Nephron progenitor cell (in vitro differentiated cells): Measurements from ENCODE around the gene GRIP1.

ENCODE experiments used
- DNase-seq: peaks from one replicate; pipeline ENCODE4 v3.0.0; 2021
- H3K27ac Mint-ChIP-seq: 2 replicates; pipeline ENCODE4 v1.8.0; 2021; ENCODE audit warnings: mild to moderate bottlenecking, moderate library complexity, mixed read lengths
- H3K27me3 Mint-ChIP-seq: 2 replicates; pipeline ENCODE4 v1.8.0; 2021; ENCODE audit warnings: mild to moderate bottlenecking, low read depth, mixed read lengths; ENCODE audit not compliant: poor library complexity
- H3K36me3 Mint-ChIP-seq: 2 replicates; pipeline ENCODE4 v1.8.0; 2021; ENCODE audit warnings: low read depth, mixed read lengths
- H3K4me1 Mint-ChIP-seq: 2 replicates; pipeline ENCODE4 v1.8.0; 2021; ENCODE audit warnings: mixed read lengths
- H3K4me3 Mint-ChIP-seq: 2 replicates; pipeline ENCODE4 v1.8.0; 2021; ENCODE audit warnings: mild to moderate bottlenecking, moderate library complexity, mixed read lengths
- H3K9me3 Mint-ChIP-seq: 2 replicates; pipeline ENCODE4 v1.8.0; 2021; ENCODE audit warnings: mild to moderate bottlenecking, moderate library complexity, mixed read lengths
- TF ChIP-seq, protein P1 (sequence below): fragments of 200-600 bp; sonication (generic); IDR thresholded peaks from 2 replicates; pipeline ENCODE4 v1.5.0; 2021; ENCODE audit warnings: antibody characterized with exemption

Gene GRIP1

DNA sequence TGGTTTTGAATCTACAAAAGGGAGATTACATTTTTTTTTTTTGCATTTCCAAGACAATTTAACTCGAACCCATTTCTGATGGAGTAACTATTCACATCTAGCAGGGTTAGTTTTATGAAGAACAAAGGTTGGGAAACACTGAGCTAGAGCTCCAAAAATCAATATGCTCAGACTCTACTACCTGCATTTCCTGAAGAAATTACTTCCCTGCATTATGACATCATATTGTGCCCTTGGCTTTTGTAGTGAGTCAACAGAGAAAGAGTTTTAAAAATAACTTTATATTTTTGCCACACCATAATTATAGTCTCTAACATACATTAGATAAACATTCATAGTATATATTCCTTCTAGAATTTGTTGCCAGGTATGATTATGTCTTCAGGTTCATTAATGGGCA lies 14.8 kb downstream of the GRIP1 start:
- Mint-ChIP-seq H3K36me3 (no peaks in the 10 kb centered on the region), H3K9me3 (no peaks in the 10 kb centered on the region), H3K27ac (no peak overlapping the region), H3K4me1 (no peaks in the 10 kb centered on the region), H3K27me3 (peaks cover 8% of the 10 kb centered on the region), H3K4me3 (no peak overlapping the region)
- TF ChIP-seq, protein P1, sequence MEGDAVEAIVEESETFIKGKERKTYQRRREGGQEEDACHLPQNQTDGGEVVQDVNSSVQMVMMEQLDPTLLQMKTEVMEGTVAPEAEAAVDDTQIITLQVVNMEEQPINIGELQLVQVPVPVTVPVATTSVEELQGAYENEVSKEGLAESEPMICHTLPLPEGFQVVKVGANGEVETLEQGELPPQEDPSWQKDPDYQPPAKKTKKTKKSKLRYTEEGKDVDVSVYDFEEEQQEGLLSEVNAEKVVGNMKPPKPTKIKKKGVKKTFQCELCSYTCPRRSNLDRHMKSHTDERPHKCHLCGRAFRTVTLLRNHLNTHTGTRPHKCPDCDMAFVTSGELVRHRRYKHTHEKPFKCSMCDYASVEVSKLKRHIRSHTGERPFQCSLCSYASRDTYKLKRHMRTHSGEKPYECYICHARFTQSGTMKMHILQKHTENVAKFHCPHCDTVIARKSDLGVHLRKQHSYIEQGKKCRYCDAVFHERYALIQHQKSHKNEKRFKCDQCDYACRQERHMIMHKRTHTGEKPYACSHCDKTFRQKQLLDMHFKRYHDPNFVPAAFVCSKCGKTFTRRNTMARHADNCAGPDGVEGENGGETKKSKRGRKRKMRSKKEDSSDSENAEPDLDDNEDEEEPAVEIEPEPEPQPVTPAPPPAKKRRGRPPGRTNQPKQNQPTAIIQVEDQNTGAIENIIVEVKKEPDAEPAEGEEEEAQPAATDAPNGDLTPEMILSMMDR, result no peak
- DNase-seq, result no peak

DNA sequence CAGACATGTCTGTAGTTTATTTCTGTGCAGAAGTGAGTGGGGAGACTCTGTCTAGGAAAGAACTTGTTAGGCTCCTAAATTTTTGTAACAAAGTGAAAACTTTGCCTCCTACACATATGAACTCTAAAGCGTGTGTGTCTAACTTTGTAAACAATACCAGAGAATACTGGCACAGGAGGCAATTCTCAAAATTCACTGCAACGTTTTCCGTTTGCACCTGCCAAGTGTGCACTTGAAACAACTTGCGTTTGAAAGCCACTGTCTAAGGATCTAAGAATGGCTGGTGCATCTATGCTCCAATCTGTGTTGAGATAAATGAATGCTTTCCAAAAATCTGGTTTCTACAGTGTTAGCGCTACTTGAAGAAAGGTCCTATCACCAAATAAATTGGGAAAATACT lies 15.3 kb downstream of the GRIP1 start:
- Mint-ChIP-seq H3K4me3 (no peak overlapping the region), H3K9me3 (no peaks in the 10 kb centered on the region), H3K27ac (no peak overlapping the region), H3K4me1 (no peaks in the 10 kb centered on the region), H3K36me3 (no peaks in the 10 kb centered on the region), H3K27me3 (peaks cover 8% of the 10 kb centered on the region)
- TF ChIP-seq, protein P1, result no peak
- no peak for DNase-seq

DNA sequence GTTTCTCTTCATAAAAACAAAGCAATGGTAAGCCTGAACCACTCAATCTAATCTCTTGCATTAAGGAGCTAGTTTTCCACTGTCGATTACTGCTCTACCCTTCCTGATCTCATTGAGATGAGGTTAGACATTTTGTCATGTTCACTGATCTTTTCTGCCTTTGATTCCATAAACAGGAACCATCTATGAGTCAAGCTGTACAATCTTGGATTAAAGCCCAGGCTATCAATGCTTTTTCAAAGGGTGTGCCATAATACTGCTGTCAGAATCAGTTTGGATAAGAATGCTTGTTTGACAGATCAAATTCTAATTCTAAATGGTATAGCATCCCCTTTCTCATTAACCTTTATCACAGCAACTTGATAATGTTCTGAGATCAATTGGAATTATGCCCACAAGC lies 16.1 kb downstream of the GRIP1 start:
- no peaks in the 10 kb centered on the region for H3K9me3 Mint-ChIP-seq
- TF ChIP-seq, protein P1, result no peak

DNA sequence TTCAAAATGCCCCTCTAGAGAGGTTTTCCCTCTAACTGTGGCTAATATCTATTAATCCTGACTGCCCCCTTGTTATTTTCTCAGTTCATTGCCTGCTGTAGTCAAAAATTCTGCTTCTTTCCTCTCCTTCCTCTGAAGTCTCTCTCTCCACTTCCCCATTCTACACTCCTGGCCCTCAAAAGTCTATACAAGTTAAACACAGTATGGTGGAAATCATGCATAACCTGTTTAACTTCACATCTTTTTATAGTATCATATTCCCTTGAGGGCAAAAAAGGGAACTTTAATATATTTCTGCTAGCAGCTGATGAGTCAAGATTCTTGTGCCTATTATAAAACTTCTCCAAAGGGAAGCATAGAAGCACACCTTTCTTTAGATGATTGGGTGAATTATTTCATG lies 16.7 kb downstream of the GRIP1 start:
- H3K9me3 Mint-ChIP-seq, result no peaks in the 10 kb centered on the region
- no peak overlapping the region for H3K27ac Mint-ChIP-seq
- DNase-seq, result no peak
- H3K4me3 Mint-ChIP-seq, result no peak overlapping the region
- H3K4me1 Mint-ChIP-seq, result no peaks in the 10 kb centered on the region
- H3K27me3 Mint-ChIP-seq, result peaks cover 4% of the 10 kb centered on the region
- TF ChIP-seq, protein P1, result no peak
- no peaks in the 10 kb centered on the region for H3K36me3 Mint-ChIP-seq

More for the DNA sequence above, 16.1 kb downstream of the GRIP1 start:
- DNase-seq, result no peak
- Mint-ChIP-seq H3K27me3 (peaks cover 5% of the 10 kb centered on the region), H3K4me1 (no peaks in the 10 kb centered on the region), H3K4me3 (no peak overlapping the region), H3K27ac (no peak overlapping the region), H3K36me3 (no peaks in the 10 kb centered on the region)

DNA sequence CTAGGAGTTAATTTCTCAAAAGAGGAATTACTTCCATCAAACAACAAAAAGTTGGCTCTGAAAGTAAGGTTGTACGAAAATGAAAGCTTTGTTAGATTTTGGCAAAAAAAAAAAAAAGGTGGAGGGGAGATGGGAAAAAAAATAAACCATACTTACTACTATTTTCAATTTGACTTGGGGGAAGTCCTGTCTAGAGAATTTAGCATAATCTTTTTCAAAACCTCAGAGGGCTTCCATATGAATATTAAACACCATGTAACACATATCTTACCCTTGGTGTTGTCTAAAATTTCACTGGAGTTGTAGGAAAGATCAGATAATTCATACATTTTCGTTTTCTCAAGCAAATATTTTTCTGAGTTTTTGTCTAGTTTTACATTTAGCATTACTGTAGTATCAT lies 17.5 kb downstream of the GRIP1 start:
- peaks cover 4% of the 10 kb centered on the region for H3K27me3 Mint-ChIP-seq
- DNase-seq, result no peak
- no peak overlapping the region for H3K27ac Mint-ChIP-seq
- TF ChIP-seq, protein P1, result no peak
- H3K4me1 Mint-ChIP-seq, result no peaks in the 10 kb centered on the region
- H3K36me3 Mint-ChIP-seq, result no peaks in the 10 kb centered on the region
- no peak overlapping the region for H3K4me3 Mint-ChIP-seq
- H3K9me3 Mint-ChIP-seq, result no peaks in the 10 kb centered on the region

DNA sequence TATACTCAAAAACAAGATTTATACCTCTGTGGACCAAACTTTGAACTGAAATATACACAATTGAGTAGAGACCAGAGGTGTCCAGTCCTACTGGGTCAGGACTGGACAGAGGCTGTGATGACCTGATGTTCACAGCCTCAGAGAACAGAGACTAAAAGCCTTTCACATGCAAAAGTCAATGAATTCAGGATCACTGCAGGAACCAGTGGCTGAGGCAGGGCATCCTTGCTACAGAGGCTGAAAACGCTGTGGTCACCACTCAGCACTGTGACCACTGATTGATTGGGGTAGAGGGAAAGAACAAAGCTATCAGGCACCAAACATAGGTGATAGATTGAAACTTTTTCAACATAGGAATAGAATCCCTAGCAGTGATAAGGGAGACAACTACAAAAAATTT lies 25.1 kb downstream of the GRIP1 start:
- Mint-ChIP-seq H3K4me1 (no peaks in the 10 kb centered on the region), H3K36me3 (no peaks in the 10 kb centered on the region), H3K27ac (no peak overlapping the region), H3K27me3 (peaks cover 5% of the 10 kb centered on the region), H3K9me3 (no peaks in the 10 kb centered on the region), H3K4me3 (no peak overlapping the region)
- DNase-seq, result no peak
- TF ChIP-seq, protein P1, result no peak
